ENCODE measurements around the gene CDH23.

The CDH23 gene

DNA sequence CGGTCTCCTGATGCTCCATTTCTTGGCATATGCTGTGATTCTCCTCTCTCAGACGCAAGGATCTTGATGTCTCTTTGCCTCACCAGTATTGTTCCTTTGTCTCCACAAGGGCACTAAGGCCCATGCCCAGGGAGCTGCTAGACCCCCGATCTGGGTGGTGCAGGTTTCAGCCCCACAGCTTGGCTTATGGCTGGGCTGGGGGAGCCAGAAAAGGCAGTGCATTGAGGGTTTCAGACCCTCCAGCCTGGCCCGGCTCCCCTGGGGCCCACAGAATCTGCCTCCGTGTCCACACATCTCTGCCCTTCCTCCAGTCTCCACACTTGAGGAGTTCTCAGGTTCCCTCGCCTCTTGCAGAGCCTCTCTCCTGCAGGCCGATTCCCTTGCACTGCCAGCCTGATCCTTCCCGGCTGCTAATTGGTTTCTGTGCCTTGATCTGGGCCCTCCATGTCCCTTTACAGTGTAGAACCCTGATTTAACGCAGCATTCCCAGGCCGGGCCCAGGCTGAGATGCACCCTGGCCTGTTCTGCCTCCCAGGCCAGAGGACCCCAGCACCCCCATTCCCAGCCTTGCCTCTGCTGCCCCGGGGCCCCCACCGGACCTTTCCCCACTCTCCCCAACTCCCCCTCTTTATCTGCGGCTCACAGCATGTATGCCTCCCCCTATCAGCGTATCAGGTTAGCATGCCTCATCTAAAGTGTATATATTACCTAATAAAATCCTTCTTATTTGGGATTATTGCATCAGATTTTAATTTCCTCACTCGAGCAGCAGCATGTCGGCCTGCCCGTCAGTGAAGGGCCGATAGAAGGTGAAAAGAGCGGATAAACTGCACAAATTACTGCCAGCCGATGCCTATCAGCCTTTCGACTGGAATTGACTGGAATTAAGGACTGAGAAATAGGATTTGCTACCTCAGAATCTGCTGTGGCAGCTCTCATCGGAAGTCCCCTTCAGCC lies 177.1 kb downstream of the CDH23 start:
- in situ Hi-C loops (cut with HindIII; ENCODE audit: low sequenced_read_pairs) = no loop called here
- no peak overlapping the region for H3K4me3 ChIP-seq (ENCODE audit: low read depth, low read length)
- DNase-seq (ENCODE audit: low read depth) = no peak
- TF ChIP-seq, protein P1, sequence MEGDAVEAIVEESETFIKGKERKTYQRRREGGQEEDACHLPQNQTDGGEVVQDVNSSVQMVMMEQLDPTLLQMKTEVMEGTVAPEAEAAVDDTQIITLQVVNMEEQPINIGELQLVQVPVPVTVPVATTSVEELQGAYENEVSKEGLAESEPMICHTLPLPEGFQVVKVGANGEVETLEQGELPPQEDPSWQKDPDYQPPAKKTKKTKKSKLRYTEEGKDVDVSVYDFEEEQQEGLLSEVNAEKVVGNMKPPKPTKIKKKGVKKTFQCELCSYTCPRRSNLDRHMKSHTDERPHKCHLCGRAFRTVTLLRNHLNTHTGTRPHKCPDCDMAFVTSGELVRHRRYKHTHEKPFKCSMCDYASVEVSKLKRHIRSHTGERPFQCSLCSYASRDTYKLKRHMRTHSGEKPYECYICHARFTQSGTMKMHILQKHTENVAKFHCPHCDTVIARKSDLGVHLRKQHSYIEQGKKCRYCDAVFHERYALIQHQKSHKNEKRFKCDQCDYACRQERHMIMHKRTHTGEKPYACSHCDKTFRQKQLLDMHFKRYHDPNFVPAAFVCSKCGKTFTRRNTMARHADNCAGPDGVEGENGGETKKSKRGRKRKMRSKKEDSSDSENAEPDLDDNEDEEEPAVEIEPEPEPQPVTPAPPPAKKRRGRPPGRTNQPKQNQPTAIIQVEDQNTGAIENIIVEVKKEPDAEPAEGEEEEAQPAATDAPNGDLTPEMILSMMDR (IDR thresholded peaks at IDR 0.05; ENCODE audit: low read depth, low read length, missing control alignments) = no peak

DNA sequence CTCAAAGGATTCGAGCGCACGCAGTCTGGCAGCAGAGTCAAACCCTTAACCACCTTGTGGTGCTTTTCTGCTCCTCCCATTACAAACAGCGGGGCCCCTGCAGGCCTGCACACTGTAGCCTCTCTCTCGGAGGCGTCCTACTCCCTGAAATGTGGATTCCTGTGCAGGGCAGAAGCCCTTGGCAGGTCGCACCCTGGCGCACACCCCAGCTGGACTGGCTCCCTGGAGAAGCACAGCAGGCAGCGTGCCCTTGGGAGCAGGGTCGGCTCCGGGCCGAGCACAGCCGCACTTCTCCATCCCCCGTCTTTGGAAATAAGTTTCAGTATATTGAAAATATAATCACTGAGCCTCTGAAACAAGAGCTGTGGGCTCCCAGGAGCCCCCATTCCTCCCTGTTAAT lies 178.7 kb downstream of the CDH23 start:
- TF ChIP-seq, protein P1 (IDR thresholded peaks at IDR 0.05; ENCODE audit: low read depth, low read length, missing control alignments) = no peak
- DNase-seq (ENCODE audit: low read depth) = no peak
- in situ Hi-C loops (cut with HindIII; ENCODE audit: low sequenced_read_pairs) = loop anchor here (25.0 kb wide), 1 partner anchor 188 kb away; the partner anchor contains the start of gene CDH23
- H3K4me3 ChIP-seq (ENCODE audit: low read depth, low read length) = no peak overlapping the region

DNA sequence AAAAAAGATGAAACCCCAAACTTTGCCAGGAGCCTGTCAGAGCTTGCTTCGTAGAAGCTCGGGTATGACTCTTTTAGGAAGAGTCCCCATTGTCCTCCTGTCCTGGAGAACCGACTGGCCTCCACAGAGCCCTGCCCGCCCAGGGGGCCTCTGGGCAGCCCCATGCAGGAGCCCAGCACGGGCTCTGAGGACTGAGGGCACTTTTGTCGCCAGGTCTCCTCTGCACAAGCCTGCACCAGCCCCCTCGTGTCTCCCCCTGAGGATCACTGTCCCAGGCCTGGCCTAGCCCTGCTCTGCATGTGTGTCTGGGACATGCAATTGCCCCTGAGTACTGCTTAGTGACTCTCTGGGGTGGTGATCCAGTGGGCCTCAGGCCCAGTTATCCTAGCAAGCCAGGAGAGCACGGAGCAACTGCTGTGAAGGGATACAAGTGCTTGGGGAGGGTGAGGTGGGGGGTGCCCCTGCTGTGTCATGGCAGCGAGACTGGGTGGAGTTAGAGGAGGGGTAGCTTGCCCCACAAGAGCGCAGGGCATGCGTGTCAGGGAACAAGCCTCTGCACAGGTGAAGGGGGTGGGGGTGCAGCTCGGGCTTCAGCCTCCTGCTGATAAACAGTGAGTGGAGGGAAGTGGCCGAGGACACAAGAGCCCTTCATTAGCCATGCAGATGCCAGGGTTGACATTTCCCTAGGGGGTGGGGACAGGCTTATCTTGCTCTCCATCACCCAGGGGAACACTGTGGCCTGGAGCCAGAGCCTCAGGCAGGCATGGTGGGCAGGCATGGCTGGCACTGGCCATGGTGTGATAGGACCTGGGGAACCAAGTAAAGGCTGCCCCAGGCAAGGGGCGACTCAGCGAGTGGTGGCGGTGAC lies 179.4 kb downstream of the CDH23 start:
- in situ Hi-C loops (cut with HindIII; ENCODE audit: low sequenced_read_pairs) = loop anchor here (25.0 kb wide), 1 partner anchor 189 kb away; the partner anchor contains the start of gene CDH23
- H3K4me3 ChIP-seq (ENCODE audit: low read depth, low read length) = no peak overlapping the region
- TF ChIP-seq, protein P1 (IDR thresholded peaks at IDR 0.05; ENCODE audit: low read depth, low read length, missing control alignments) = no peak
- DNase-seq (ENCODE audit: low read depth) = no peak

DNA sequence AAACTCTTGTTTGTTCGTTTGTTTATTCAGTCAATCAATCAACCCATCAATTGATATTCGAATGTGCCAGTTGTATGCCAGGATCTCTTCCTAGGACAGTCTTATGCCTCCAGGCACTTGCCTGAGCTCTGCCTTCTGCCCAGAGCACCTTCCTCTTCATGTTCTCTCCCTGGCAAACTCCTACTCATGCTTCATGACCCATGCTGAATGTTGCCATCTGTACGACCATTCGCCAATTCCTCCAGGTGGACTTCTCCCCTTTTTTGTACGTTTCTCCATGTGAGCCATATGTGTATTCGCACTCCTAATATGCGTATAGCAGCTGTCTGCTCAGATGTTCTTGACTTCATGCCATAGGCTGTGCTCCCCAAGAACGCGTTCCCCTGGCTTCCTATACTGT lies 180.1 kb downstream of the CDH23 start:
- no peak overlapping the region for H3K4me3 ChIP-seq (ENCODE audit: low read depth, low read length)
- TF ChIP-seq, protein P1 (IDR thresholded peaks at IDR 0.05; ENCODE audit: low read depth, low read length, missing control alignments) = no peak
- in situ Hi-C loops (cut with HindIII; ENCODE audit: low sequenced_read_pairs) = loop anchor here (25.0 kb wide), 1 partner anchor 190 kb away; the partner anchor contains the start of gene CDH23
- DNase-seq (ENCODE audit: low read depth) = no peak

DNA sequence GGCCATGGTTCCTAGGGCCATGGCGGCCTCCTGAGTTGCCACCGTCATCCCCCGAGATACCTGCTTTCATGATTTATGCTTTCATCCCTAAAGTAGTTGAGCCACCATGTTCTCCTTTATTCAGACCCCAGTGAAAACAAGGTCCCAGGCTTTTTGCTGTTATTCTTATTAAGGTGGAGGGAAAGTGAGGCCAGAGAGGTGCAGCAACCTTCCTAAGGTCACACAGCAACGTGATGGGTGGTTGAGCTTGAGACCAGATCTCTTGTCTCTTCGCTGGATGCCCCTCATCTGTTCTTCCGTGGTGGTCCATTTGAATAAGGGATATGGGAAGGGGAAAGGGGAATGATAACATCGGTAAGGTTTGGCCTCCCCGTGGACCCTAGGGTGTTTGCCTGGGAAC lies 180.6 kb downstream of the CDH23 start:
- H3K4me3 ChIP-seq (ENCODE audit: low read depth, low read length) = no peak overlapping the region
- in situ Hi-C loops (cut with HindIII; ENCODE audit: low sequenced_read_pairs) = loop anchor here (25.0 kb wide), 1 partner anchor 190 kb away; the partner anchor contains the start of gene CDH23
- no peak for DNase-seq (ENCODE audit: low read depth)
- TF ChIP-seq, protein P1 (IDR thresholded peaks at IDR 0.05; ENCODE audit: low read depth, low read length, missing control alignments) = no peak

DNA sequence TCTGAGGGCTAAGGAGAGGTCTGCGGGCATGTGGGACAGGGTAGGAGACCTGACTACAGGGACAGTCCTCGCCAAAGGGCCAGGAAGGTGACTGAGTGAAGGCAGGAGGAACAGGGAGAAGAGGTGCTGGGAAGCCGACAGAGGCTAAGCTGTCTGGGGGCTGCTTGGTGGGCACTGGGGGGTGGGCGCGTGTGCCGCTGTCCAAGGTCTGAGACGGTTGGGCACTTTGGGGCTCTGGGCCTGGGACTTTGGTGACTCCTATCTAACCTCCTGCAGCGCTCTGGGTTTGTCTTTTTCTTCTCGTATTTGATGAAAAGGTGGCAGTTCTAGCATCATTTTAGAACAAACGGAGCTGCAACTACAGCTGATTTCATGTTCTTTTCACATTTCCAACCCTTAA lies 181.3 kb downstream of the CDH23 start:
- no peak for DNase-seq (ENCODE audit: low read depth)
- in situ Hi-C loops (cut with HindIII; ENCODE audit: low sequenced_read_pairs) = loop anchor here (25.0 kb wide), 1 partner anchor 191 kb away; the partner anchor contains the start of gene CDH23
- TF ChIP-seq, protein P1 (IDR thresholded peaks at IDR 0.05; ENCODE audit: low read depth, low read length, missing control alignments) = no peak
- no peak overlapping the region for H3K4me3 ChIP-seq (ENCODE audit: low read depth, low read length)

All from astrocyte of the cerebellum (primary cell).